Body of pancreas (tissue), 4 donors: Measurements from ENCODE around the gene MYO16. TPM values are rescaled to one million over a fixed set of nuclear protein-coding genes. Genes with fewer than 3 reads are reported as not detected.

Experiments used
- ATAC-seq: fragments of 150-250 bp; one replicate; pipeline ENCODE4 v1.9.1; 2016
- DNase-seq, 4 donors: peaks; one replicate each; pipeline ENCODE4 v3.0.0-alpha.2; 2019
- H3K27ac ChIP-seq, 4 donors: fragments of 200-600 bp; sonication (generic); 1 replicate in 3 of 4; 2 replicates in 1 of 4; pipeline versions ENCODE4 v1.5.1 to v1.6.1; 2016 to 2019; ENCODE audit warnings: mild to moderate bottlenecking in 1 of 4, mixed read lengths in 1 of 4, moderate library complexity in 1 of 4
- H3K27me3 ChIP-seq, 2 donors: fragments of 200-600 bp; sonication (generic); one replicate each; pipeline ENCODE4 v1.6.0; 2016; ENCODE audit warnings: mild to moderate bottlenecking in 1 of 2
- H3K36me3 ChIP-seq, 2 donors: fragments of 200-600 bp; sonication (generic); replicated peaks in 1 of 2; 2 replicates each; pipeline ENCODE4 v1.5.1; 2016; ENCODE audit warnings: low read depth in 2 of 2; ENCODE audit not compliant: insufficient read depth in 1 of 2
- H3K4me1 ChIP-seq: fragments of 200-600 bp; sonication (generic); one replicate; pipeline ENCODE4 v1.6.0; 2016
- H3K4me3 ChIP-seq, 2 donors: fragments of 200-600 bp; sonication (generic); 1 replicate in 1 of 2; 2 replicates in 1 of 2; pipeline ENCODE4 v1.5.1; 2016 to 2019
- H3K9me3 ChIP-seq, 3 donors: fragments of 200-600 bp; sonication (generic); 1 replicate in 2 of 3; 2 replicates in 1 of 3; pipeline ENCODE4 v1.5.1; 2016
- CTCF ChIP-seq, 7 experiments: fragments of 450-650 bp in 4 of 7; fragments of 200-600 bp in 3 of 7; sonication (generic) in 3 of 7; IDR thresholded peaks; one replicate each; pipeline ENCODE4 v1.5.1; 2016 to 2019; ENCODE audit warnings: antibody characterized with exemption in 7 of 7
- POLR2A ChIP-seq, 3 donors: fragments of 450-650 bp; IDR thresholded peaks; one replicate each; pipeline ENCODE4 v1.6.1; 2016; ENCODE audit warnings: antibody characterized with exemption in 3 of 3, mild to moderate bottlenecking in 2 of 3
- WGBS, 2 donors: methylation state at CpG; one replicate each; pipeline ENCODE4 v1.1.5; 2017; 5-methylcytosine and 5-hydroxymethylcytosine counted together
- intact Hi-C: fragments of 100-400 bp; cut with DNase I; formaldehyde crosslinking; loops from one replicate; pipeline ENCODE4 v1.15.1; 2023
- total RNA-seq, 2 donors: library from RNA; depleted of rRNA; stranded (reverse); fragments of >200 nt; gene quantifications; one replicate each; pipeline ENCODE4 v1.1.0, GENCODE V29; 2016

MYO16 gene
- total RNA-seq, 2 donors from 2014 or later = under 0.01 to 0.78 TPM

- WGBS, 2 donors = 15 to 31% methylated on average over 1 of the region's 1 CpG
- DNase-seq (no peak), ATAC-seq (no peak)
- intact Hi-C loops = no loop called here
- Histone ChIP-seq H3K4me3 (no peak overlapping the region), H3K36me3 (no peaks in the 10 kb centered on the region), H3K27me3 (no peaks in the 10 kb centered on the region), H3K27ac (no peak overlapping the region), H3K9me3 (no peaks in the 10 kb centered on the region), H3K4me1 (no peaks in the 10 kb centered on the region)
- TF ChIP-seq CTCF (IDR thresholded peaks at IDR 0.05) = no peak
- no peak for TF ChIP-seq POLR2A (IDR thresholded peaks at IDR 0.05)
These were observed 40.0 kb downstream of the MYO16 start for GRCh38 chr13:108669381-108669780.

DNA sequence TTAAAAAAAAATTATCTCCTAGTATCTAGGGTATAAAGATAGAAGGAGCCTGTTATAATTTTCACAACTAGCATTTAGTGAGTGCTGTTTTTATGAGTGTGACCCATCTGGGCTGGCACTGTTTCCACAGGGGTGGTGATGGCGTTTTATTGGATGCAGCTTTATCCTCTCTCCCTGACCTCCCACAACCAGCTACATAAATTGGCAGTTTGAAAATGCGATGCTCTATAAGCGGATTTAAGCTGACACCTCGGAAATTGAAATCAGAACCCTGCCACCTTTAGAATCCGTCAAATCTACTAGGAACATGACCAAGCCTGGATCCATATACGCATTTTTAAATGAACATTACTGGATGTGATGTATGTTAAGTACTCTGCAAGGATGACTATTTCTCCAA lies 44.9 kb downstream of the MYO16 start:
- TF ChIP-seq CTCF (IDR thresholded peaks at IDR 0.05) = no peak
- TF ChIP-seq POLR2A (IDR thresholded peaks at IDR 0.05) = no peak
- Histone ChIP-seq H3K27me3 (no peaks in the 10 kb centered on the region), H3K27ac (no peak overlapping the region), H3K4me1 (no peaks in the 10 kb centered on the region), H3K4me3 (no peak overlapping the region), H3K9me3 (no peaks in the 10 kb centered on the region), H3K36me3 (no peaks in the 10 kb centered on the region)
- no peak for DNase-seq
- WGBS, 2 donors = 57 to 60% methylated on average over 6 of the region's 6 CpGs
- intact Hi-C loops = no loop called here
- ATAC-seq = no peak

GRCh38 chr13:108674771-108675170 lies 45.4 kb downstream of the MYO16 start:
- intact Hi-C loops = no loop called here
- ATAC-seq (no peak), DNase-seq (no peak)
- H3K4me3 ChIP-seq = no peak overlapping the region
- no peaks in the 10 kb centered on the region for H3K4me1 ChIP-seq
- 59 to 70% methylated on average over 4 of the region's 4 CpGs for WGBS, 2 donors
- no peaks in the 10 kb centered on the region for H3K27me3 ChIP-seq
- no peaks in the 10 kb centered on the region for H3K36me3 ChIP-seq
- no peaks in the 10 kb centered on the region for H3K9me3 ChIP-seq
- TF ChIP-seq CTCF (IDR thresholded peaks at IDR 0.05) = no peak
- TF ChIP-seq POLR2A (IDR thresholded peaks at IDR 0.05) = no peak
- no peak overlapping the region for H3K27ac ChIP-seq

DNA sequence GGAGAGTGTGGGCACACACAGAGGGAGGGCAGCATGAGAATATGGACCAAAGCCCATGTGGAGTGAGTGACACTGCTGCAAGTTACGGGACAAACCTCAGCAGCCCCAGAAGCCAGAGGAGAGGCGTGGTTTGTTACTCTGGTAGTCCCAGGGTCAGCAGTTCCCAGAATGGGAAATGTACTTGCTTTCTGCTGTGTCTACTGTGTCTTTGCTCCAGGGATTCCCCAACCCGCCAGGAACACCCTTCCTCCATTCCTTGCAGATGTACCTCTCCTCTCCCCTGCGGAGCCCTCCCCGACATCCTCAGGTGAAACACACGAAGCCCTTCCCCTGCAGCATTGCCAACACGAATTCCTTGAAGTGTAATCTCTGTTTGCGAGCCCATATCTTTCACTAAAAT lies 47.2 kb downstream of the MYO16 start:
- no peak for TF ChIP-seq CTCF (IDR thresholded peaks at IDR 0.05)
- TF ChIP-seq POLR2A (IDR thresholded peaks at IDR 0.05) = no peak
- H3K27ac ChIP-seq = no peak overlapping the region
- H3K4me3 ChIP-seq = no peak overlapping the region
- H3K36me3 ChIP-seq = no peaks in the 10 kb centered on the region
- ATAC-seq = no peak
- no peak for DNase-seq
- no peaks in the 10 kb centered on the region for H3K4me1 ChIP-seq
- H3K9me3 ChIP-seq = no peaks in the 10 kb centered on the region
- H3K27me3 ChIP-seq = no peaks in the 10 kb centered on the region
- intact Hi-C loops = no loop called here
- 35 to 51% methylated on average over 8 of the region's 8 CpGs for WGBS, 2 donors

DNA sequence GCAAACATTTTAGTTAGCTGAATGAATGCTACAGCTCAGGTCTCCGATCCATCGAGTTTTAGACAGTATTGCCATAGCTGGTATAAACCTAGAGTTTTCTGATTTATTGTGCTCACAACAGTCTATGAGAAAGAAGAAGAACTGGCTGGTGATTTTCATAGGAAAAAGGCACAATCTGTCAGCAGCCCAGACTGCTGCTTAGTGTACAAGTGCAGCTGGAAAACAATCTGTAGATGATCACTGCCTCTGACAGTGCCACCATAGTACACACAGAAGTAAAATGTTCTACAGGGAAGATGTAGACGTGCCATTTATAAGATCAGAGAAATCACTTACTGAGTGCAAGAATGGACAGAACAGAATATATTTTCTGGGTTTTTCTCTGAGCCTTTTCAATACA lies 48.4 kb downstream of the MYO16 start:
- WGBS, 2 donors = 62 to 68% methylated on average over 3 of the region's 3 CpGs
- no peak for DNase-seq
- no peaks in the 10 kb centered on the region for H3K27me3 ChIP-seq
- H3K4me3 ChIP-seq = no peak overlapping the region
- no peaks in the 10 kb centered on the region for H3K4me1 ChIP-seq
- H3K36me3 ChIP-seq = no peaks in the 10 kb centered on the region
- H3K27ac ChIP-seq = no peak overlapping the region
- no peaks in the 10 kb centered on the region for H3K9me3 ChIP-seq
- TF ChIP-seq POLR2A (IDR thresholded peaks at IDR 0.05) (no peak), CTCF (IDR thresholded peaks at IDR 0.05) (no peak)
- intact Hi-C loops = no loop called here
- ATAC-seq = no peak
